SK-N-SH treated with all-trans-retinoic acid at 6 μM for 48 hours (cell line): ENCODE results near the gene EFCAB12.

Source experiments
- ATAC-seq: fragments of 200-7000 bp; cut with Tn5 transposase; 3 replicates; pipeline ENCODE4 v1.9.1; 2020; ENCODE audit warnings: mild to moderate bottlenecking, moderate library complexity
- ARNTL ChIP-seq: fragments of 450-650 bp; formaldehyde crosslinking; IDR thresholded peaks from 2 replicates; pipeline ENCODE4 v1.5.0; 2020; ENCODE audit warnings: low read depth, mild to moderate bottlenecking, moderate library complexity, borderline replicate concordance
- CSDC2 ChIP-seq: fragments of 250-450 bp; sonication (Bioruptor Pico); IDR thresholded peaks from 2 replicates; pipeline ENCODE4 v1.5.0; 2020; ENCODE audit warnings: mild to moderate bottlenecking, moderate library complexity
- ESRRG ChIP-seq: fragments of 250-450 bp; sonication (Bioruptor Pico); IDR thresholded peaks from 2 replicates; pipeline ENCODE4 v1.6.1; 2021; ENCODE audit warnings: mild to moderate bottlenecking
- GLIS3 ChIP-seq: fragments of 250-450 bp; sonication (Bioruptor Pico); IDR thresholded peaks from 2 replicates; pipeline ENCODE4 v1.5.0; 2020; ENCODE audit warnings: mild to moderate bottlenecking, moderate library complexity
- ISL1 ChIP-seq: fragments of 250-450 bp; sonication (Bioruptor Pico); IDR thresholded peaks from 2 replicates; pipeline ENCODE4 v2.1.2; 2022; ENCODE audit warnings: mild to moderate bottlenecking, moderate library complexity
- OSR1 ChIP-seq: fragments of 250-450 bp; sonication (Bioruptor Pico); IDR thresholded peaks from 2 replicates; pipeline ENCODE4 v1.8.0; 2022; ENCODE audit warnings: moderate library complexity, mild to moderate bottlenecking, inconsistent platforms
- PATZ1 ChIP-seq: fragments of 250-450 bp; sonication (Bioruptor Pico); IDR thresholded peaks from 2 replicates; pipeline ENCODE4 v1.8.0; 2020; ENCODE audit warnings: mild to moderate bottlenecking, moderate library complexity, borderline replicate concordance
- POU6F1 ChIP-seq: fragments of 250-450 bp; sonication (Bioruptor Pico); IDR thresholded peaks from 2 replicates; pipeline ENCODE4 v1.8.0; 2021; ENCODE audit warnings: low read depth, mild to moderate bottlenecking, moderate library complexity, borderline replicate concordance
- PPARA ChIP-seq: fragments of 250-450 bp; sonication (Bioruptor Pico); IDR thresholded peaks from 2 replicates; pipeline ENCODE4 v1.5.0; 2020; ENCODE audit warnings: mild to moderate bottlenecking, borderline replicate concordance
- RARB ChIP-seq: fragments of 250-450 bp; sonication (Bioruptor Pico); IDR thresholded peaks from 2 replicates; pipeline ENCODE4 v1.8.0; 2021; ENCODE audit warnings: mild to moderate bottlenecking, moderate library complexity
- SNAI2 ChIP-seq: fragments of 250-450 bp; sonication (Bioruptor Pico); IDR thresholded peaks from 2 replicates; pipeline ENCODE4 v1.5.0; 2020; ENCODE audit warnings: mild to moderate bottlenecking, moderate library complexity
- TCF4 ChIP-seq: fragments of 250-450 bp; sonication (Bioruptor Pico); IDR thresholded peaks from 2 replicates; pipeline ENCODE4 v1.8.0; 2021; ENCODE audit warnings: mild to moderate bottlenecking, moderate library complexity, borderline replicate concordance
- TOX ChIP-seq: fragments of 250-450 bp; sonication (Bioruptor Pico); IDR thresholded peaks from 2 replicates; pipeline ENCODE4 v1.8.0; 2021; ENCODE audit warnings: mild to moderate bottlenecking, moderate library complexity, borderline replicate concordance
- TSHZ2 ChIP-seq: fragments of 250-450 bp; sonication (Bioruptor Pico); IDR thresholded peaks from 2 replicates; pipeline ENCODE4 v1.5.0; 2020; ENCODE audit warnings: mild to moderate bottlenecking, moderate library complexity
- ZC3H10 ChIP-seq: fragments of 250-450 bp; sonication (Bioruptor Pico); IDR thresholded peaks from 2 replicates; pipeline ENCODE4 v1.5.1; 2021; ENCODE audit warnings: mild to moderate bottlenecking, moderate library complexity
- ZFP3 ChIP-seq: fragments of 250-450 bp; sonication (Bioruptor Pico); IDR thresholded peaks from 2 replicates; pipeline ENCODE4 v1.5.0; 2020; ENCODE audit warnings: mild to moderate bottlenecking, moderate library complexity
- ZFP30 ChIP-seq: fragments of 450-650 bp; formaldehyde crosslinking; IDR thresholded peaks from 2 replicates; pipeline ENCODE4 v1.5.0; 2022; ENCODE audit warnings: mild to moderate bottlenecking, moderate library complexity
- ZNF565 ChIP-seq: fragments of 450-650 bp; formaldehyde crosslinking; conservative IDR thresholded peaks from 2 replicates; pipeline ENCODE4 v1.5.0; 2020; ENCODE audit warnings: low read depth, mild to moderate bottlenecking, moderate library complexity
- ZNF8 ChIP-seq: fragments of 450-650 bp; formaldehyde crosslinking; IDR thresholded peaks from 2 replicates; pipeline ENCODE4 v1.5.0; 2020; ENCODE audit warnings: mild to moderate bottlenecking, moderate library complexity
- TF ChIP-seq, protein P1 (sequence below): fragments of 250-450 bp; sonication (Bioruptor Pico); IDR thresholded peaks from 2 replicates; pipeline ENCODE4 v1.5.1; 2021; ENCODE audit warnings: mild to moderate bottlenecking, moderate library complexity
- TF ChIP-seq, protein P2 (sequence below): fragments of 250-450 bp; sonication (Bioruptor Pico); IDR thresholded peaks from 2 replicates; pipeline ENCODE4 v1.5.1; 2020; ENCODE audit warnings: low read depth, mild to moderate bottlenecking, moderate library complexity

The EFCAB12 gene

DNA sequence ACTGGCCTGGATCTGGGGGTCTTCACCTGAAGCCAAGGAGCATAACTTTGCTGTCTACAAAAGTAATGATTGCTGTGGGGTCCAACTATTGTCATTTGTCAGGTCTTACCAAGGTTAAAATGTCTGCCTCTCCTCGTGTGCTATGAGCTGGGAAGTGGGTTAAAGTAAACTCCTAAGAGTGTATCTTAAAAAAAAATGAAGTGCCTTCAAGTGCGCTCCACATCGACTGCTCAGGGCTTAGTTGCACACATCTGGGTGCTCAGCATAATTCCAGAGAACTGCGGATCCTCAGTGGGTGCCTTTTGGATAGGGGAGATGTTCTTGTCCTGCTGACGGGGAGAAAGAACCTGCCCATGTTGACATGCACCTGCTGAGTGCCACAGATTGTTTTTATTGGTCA, 40.9 kb downstream of the EFCAB12 start:
- no peak for ATAC-seq

GRCh38 chr3:129386984-129387383, 41.5 kb downstream of the EFCAB12 start:
- no peak for ATAC-seq
- no peak for TF ChIP-seq PPARA (CRISPR knock-in tag)
- TF ChIP-seq TCF4 (CRISPR knock-in tag) = no peak
- TF ChIP-seq GLIS3 = no peak
- no peak for TF ChIP-seq ZNF8 (CRISPR knock-in tag)
- TF ChIP-seq ZNF565 (CRISPR knock-in tag) = no peak
- no peak for TF ChIP-seq POU6F1
- TF ChIP-seq RARB = no peak
- TF ChIP-seq, protein P1, sequence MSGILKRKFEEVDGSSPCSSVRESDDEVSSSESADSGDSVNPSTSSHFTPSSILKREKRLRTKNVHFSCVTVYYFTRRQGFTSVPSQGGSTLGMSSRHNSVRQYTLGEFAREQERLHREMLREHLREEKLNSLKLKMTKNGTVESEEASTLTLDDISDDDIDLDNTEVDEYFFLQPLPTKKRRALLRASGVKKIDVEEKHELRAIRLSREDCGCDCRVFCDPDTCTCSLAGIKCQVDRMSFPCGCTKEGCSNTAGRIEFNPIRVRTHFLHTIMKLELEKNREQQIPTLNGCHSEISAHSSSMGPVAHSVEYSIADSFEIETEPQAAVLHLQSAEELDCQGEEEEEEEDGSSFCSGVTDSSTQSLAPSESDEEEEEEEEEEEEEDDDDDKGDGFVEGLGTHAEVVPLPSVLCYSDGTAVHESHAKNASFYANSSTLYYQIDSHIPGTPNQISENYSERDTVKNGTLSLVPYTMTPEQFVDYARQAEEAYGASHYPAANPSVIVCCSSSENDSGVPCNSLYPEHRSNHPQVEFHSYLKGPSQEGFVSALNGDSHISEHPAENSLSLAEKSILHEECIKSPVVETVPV = no peak
- no peak for TF ChIP-seq ZFP3 (CRISPR knock-in tag)
- TF ChIP-seq SNAI2 (CRISPR knock-in tag) = no peak
- TF ChIP-seq ZC3H10 = no peak
- TF ChIP-seq TSHZ2 (CRISPR knock-in tag) = no peak
- no peak for TF ChIP-seq TOX
- TF ChIP-seq PATZ1 (CRISPR knock-in tag) = no peak

More for the DNA sequence above, 40.9 kb downstream of the EFCAB12 start:
- no peak for TF ChIP-seq GLIS3
- no peak for TF ChIP-seq ARNTL (CRISPR knock-in tag)
- TF ChIP-seq TOX = no peak
- TF ChIP-seq ZFP3 (CRISPR knock-in tag) = no peak
- TF ChIP-seq, protein P2, sequence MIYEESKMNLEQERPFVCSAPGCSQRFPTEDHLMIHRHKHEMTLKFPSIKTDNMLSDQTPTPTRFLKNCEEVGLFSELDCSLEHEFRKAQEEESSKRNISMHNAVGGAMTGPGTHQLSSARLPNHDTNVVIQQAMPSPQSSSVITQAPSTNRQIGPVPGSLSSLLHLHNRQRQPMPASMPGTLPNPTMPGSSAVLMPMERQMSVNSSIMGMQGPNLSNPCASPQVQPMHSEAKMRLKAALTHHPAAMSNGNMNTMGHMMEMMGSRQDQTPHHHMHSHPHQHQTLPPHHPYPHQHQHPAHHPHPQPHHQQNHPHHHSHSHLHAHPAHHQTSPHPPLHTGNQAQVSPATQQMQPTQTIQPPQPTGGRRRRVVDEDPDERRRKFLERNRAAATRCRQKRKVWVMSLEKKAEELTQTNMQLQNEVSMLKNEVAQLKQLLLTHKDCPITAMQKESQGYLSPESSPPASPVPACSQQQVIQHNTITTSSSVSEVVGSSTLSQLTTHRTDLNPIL (CRISPR knock-in tag) = no peak
- TF ChIP-seq OSR1 (CRISPR knock-in tag) = no peak
- TF ChIP-seq ZC3H10 = no peak
- TF ChIP-seq SNAI2 (CRISPR knock-in tag) = no peak
- no peak for TF ChIP-seq ESRRG (CRISPR knock-in tag)
- TF ChIP-seq ZNF8 (CRISPR knock-in tag) = no peak
- TF ChIP-seq ZFP30 (CRISPR knock-in tag) = no peak
- TF ChIP-seq TSHZ2 (CRISPR knock-in tag) = no peak
- TF ChIP-seq RARB = no peak
- TF ChIP-seq ZNF565 (CRISPR knock-in tag) = no peak
- TF ChIP-seq CSDC2 (CRISPR knock-in tag) = no peak
- no peak for TF ChIP-seq ISL1
- TF ChIP-seq PATZ1 (CRISPR knock-in tag) = no peak
